ENCODE measurements around the gene TBL1X. TPM values are rescaled to one million over a fixed set of nuclear protein-coding genes. Genes with fewer than 3 reads are reported as not detected.

TBL1X gene
- total and polyA plus RNA-seq, 2 donors (not counting 3 experiments of a cell fraction or from before 2014, with no cell fraction given) = 8.7 to 25.3 TPM

DNA sequence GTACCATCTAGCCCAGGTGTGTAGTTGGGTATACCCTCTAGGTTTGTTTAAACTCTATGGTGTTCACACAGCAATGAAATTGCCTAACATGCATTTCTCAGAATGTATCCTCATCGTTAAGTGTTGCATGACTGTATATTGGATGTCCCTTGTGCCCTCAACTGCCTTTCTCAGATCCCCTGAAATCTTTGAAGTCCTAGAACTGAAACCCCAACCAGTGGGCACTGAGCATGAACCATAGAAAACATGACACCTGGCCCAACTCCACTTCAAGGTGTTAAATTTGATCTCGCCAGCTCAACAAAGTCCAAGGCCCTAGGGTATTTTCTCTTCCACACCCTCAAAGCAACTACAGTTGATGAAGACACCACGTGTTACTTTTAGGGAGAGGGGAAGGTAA, 265.2 kb downstream of the TBL1X start:
- Histone ChIP-seq H4K20me1 (replicated peaks; ENCODE audit: control insufficient read depth, extremely low read depth, insufficient read depth, low read length) (no peaks in the 10 kb centered on the region), H2AFZ (ENCODE audit: low read depth, low read length) (no peak overlapping the region), H3K36me3 (ENCODE audit: control insufficient read depth in 2 of 2, extremely low read depth in 1 of 2, insufficient read depth in 2 of 2, low read length in 2 of 2) (no peaks in the 10 kb centered on the region), H3K9me3 (replicated peaks; ENCODE audit: control insufficient read depth, insufficient read depth, low read length) (no peaks in the 10 kb centered on the region), H3K27me3 (ENCODE audit: control insufficient read depth in 2 of 2, insufficient read depth in 2 of 2, low read length in 2 of 2) (no peaks in the 10 kb centered on the region), H3K4me3 (replicated peaks in 1 of 3; ENCODE audit: insufficient read depth in 1 of 3, low read depth in 1 of 3, low read length in 3 of 3) (no peak overlapping the region), H3K4me1 (ENCODE audit: control insufficient read depth, extremely low read depth, insufficient read depth, low read length) (no peaks in the 10 kb centered on the region), H3K79me2 (ENCODE audit: control insufficient read depth, insufficient read depth, low read length) (no peaks in the 10 kb centered on the region), H3K9me1 (replicated peaks; ENCODE audit: control insufficient read depth, extremely low read depth, insufficient read depth, low read length) (no peaks in the 10 kb centered on the region), H3K4me2 (ENCODE audit: insufficient read depth, low read length) (no peak overlapping the region), H3K27ac (ENCODE audit: insufficient read depth, low read depth, low read length) (no peak overlapping the region), H3K9ac (replicated peaks; ENCODE audit: extremely low read depth, insufficient read depth, low read length) (no peak overlapping the region)
- TF ChIP-seq, protein P1, sequence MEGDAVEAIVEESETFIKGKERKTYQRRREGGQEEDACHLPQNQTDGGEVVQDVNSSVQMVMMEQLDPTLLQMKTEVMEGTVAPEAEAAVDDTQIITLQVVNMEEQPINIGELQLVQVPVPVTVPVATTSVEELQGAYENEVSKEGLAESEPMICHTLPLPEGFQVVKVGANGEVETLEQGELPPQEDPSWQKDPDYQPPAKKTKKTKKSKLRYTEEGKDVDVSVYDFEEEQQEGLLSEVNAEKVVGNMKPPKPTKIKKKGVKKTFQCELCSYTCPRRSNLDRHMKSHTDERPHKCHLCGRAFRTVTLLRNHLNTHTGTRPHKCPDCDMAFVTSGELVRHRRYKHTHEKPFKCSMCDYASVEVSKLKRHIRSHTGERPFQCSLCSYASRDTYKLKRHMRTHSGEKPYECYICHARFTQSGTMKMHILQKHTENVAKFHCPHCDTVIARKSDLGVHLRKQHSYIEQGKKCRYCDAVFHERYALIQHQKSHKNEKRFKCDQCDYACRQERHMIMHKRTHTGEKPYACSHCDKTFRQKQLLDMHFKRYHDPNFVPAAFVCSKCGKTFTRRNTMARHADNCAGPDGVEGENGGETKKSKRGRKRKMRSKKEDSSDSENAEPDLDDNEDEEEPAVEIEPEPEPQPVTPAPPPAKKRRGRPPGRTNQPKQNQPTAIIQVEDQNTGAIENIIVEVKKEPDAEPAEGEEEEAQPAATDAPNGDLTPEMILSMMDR (IDR thresholded peaks at IDR 0.05; ENCODE audit: extremely low read depth in 1 of 2, insufficient read depth in 1 of 2, low read depth in 1 of 2, low read length in 2 of 2) = no peak
- TF ChIP-seq GATA2 (IDR thresholded peaks at IDR 0.05; ENCODE audit: insufficient read depth, insufficient read length, low read depth, low read length) (no peak), EZH2 (IDR thresholded peaks at IDR 0.05; ENCODE audit: borderline replicate concordance, low read depth, low read length, severe bottlenecking) (no peak), POLR2AphosphoS5 (IDR thresholded peaks at IDR 0.05; ENCODE audit: insufficient read depth, low read depth, low read length) (no peak), MYC (IDR thresholded peaks at IDR 0.05; ENCODE audit: low read depth, low read length) (no peak)
- BruUV-seq (replicated peaks) = no TSS peak
- intact Hi-C loops (cut with micrococcal nuclease) = no loop called here
- CTCF ChIA-PET = interaction anchor here (1.4 kb wide), 1 partner anchor 19 kb away, joined by 4 read pairs; no protein-coding TSS in a partner anchor
- POLR2A ChIA-PET = no interaction called here
- dilution Hi-C loops (cut with MboI; ENCODE audit: extremely low pct_ligation_motif_present, low sequenced_read_pairs) = no loop called here
- FAIRE-seq = no peak
- no peak for DNase-seq (ENCODE audit: low read depth, low spot score)

DNA sequence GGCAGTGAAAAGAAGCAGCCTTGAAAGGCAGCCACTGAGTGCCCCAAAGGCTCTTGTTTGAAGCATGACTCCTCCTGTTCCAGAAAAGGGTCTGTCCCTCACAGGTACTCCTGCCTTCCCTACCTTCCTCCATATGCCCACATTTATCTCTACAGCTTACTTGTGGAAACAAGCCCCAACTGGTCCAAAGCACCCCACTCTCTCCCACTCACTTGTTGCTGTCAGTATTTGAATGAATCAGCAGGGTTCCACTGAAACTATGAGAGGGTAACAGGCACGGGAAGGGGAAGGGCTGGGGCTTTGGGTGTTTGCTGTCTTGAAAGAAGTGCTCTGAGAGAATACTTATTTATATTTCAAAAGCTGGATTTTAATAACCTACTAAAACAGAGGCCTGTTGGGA, 265.9 kb downstream of the TBL1X start:
- POLR2A ChIA-PET = no interaction called here
- intact Hi-C loops (cut with micrococcal nuclease) = no loop called here
- Histone ChIP-seq H3K27me3 (ENCODE audit: control insufficient read depth in 2 of 2, insufficient read depth in 2 of 2, low read length in 2 of 2) (no peaks in the 10 kb centered on the region), H3K4me2 (ENCODE audit: insufficient read depth, low read length) (no peak overlapping the region), H3K79me2 (ENCODE audit: control insufficient read depth, insufficient read depth, low read length) (no peaks in the 10 kb centered on the region), H3K27ac (ENCODE audit: insufficient read depth, low read depth, low read length) (no peak overlapping the region), H4K20me1 (replicated peaks; ENCODE audit: control insufficient read depth, extremely low read depth, insufficient read depth, low read length) (no peaks in the 10 kb centered on the region), H2AFZ (ENCODE audit: low read depth, low read length) (no peak overlapping the region), H3K4me1 (ENCODE audit: control insufficient read depth, extremely low read depth, insufficient read depth, low read length) (no peaks in the 10 kb centered on the region), H3K9me1 (replicated peaks; ENCODE audit: control insufficient read depth, extremely low read depth, insufficient read depth, low read length) (no peaks in the 10 kb centered on the region), H3K9me3 (replicated peaks; ENCODE audit: control insufficient read depth, insufficient read depth, low read length) (no peaks in the 10 kb centered on the region), H3K9ac (replicated peaks; ENCODE audit: extremely low read depth, insufficient read depth, low read length) (no peak overlapping the region), H3K4me3 (replicated peaks in 1 of 3; ENCODE audit: insufficient read depth in 1 of 3, low read depth in 1 of 3, low read length in 3 of 3) (no peak overlapping the region), H3K36me3 (ENCODE audit: control insufficient read depth in 2 of 2, extremely low read depth in 1 of 2, insufficient read depth in 2 of 2, low read length in 2 of 2) (no peaks in the 10 kb centered on the region)
- DNase-seq (ENCODE audit: low read depth, low spot score) (no peak), FAIRE-seq (no peak)
- TF ChIP-seq, protein P2, sequence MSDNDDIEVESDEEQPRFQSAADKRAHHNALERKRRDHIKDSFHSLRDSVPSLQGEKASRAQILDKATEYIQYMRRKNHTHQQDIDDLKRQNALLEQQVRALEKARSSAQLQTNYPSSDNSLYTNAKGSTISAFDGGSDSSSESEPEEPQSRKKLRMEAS (IDR thresholded peaks at IDR 0.05; ENCODE audit: insufficient read depth, insufficient read length) = no peak
- no peak for TF ChIP-seq POLR2A (IDR thresholded peaks at IDR 0.05; ENCODE audit: low read depth, low read length)
- no peak for TF ChIP-seq MYC (IDR thresholded peaks at IDR 0.05; ENCODE audit: low read depth, low read length)
- TF ChIP-seq JUN (IDR thresholded peaks at IDR 0.05; ENCODE audit: borderline replicate concordance, insufficient read depth, insufficient read length, low read depth) = no peak
- TF ChIP-seq POLR2AphosphoS5 (IDR thresholded peaks at IDR 0.05; ENCODE audit: insufficient read depth, low read depth, low read length) = no peak
- no peak for TF ChIP-seq FOS (IDR thresholded peaks at IDR 0.05; ENCODE audit: borderline replicate concordance, insufficient read depth, low read length)
- no peak for TF ChIP-seq GATA2 (IDR thresholded peaks at IDR 0.05; ENCODE audit: insufficient read depth, insufficient read length, low read depth, low read length)
- no peak for TF ChIP-seq EZH2 (IDR thresholded peaks at IDR 0.05; ENCODE audit: borderline replicate concordance, low read depth, low read length, severe bottlenecking)
- TF ChIP-seq, protein P1 (IDR thresholded peaks at IDR 0.05; ENCODE audit: extremely low read depth in 1 of 2, insufficient read depth in 1 of 2, low read depth in 1 of 2, low read length in 2 of 2) = no peak
- BruUV-seq (replicated peaks) = no TSS peak
- dilution Hi-C loops (cut with MboI; ENCODE audit: extremely low pct_ligation_motif_present, low sequenced_read_pairs) = no loop called here
- CTCF ChIA-PET = interaction anchor here (1.4 kb wide), 1 partner anchor 19 kb away, joined by 4 read pairs; no protein-coding TSS in a partner anchor

Data from endothelial cell of umbilical vein (primary cell).